GM18861 (cell line): ENCODE results near the gene MINAR1.

ENCODE experiments used
- ATAC-seq: cut with Tn5 transposase; IDR thresholded peaks from one replicate; pipeline ENCODE4 v1.9.1; 2021; ENCODE audit not compliant: unreplicated experiment

The MINAR1 gene

DNA sequence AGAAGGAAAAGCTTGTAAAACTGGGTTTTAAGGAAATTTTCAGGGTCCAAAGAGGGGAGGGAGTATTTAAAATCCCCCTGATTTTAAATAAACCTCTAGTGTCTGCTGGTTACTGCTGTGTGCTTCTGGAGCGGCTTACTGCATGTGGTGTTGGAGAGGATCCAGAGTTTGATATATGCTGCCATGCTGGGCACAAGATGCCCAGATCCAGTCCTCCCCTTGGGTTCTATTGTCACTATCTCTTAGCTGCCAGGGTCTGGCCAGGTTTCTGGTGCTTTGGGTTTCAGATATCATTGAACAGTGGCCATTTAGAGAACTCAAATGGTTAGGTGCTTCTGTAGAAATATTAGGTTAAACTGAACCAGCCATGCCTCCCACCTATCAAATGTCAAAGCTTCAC, 27.5 kb downstream of the MINAR1 start:
- ATAC-seq: no peak

DNA sequence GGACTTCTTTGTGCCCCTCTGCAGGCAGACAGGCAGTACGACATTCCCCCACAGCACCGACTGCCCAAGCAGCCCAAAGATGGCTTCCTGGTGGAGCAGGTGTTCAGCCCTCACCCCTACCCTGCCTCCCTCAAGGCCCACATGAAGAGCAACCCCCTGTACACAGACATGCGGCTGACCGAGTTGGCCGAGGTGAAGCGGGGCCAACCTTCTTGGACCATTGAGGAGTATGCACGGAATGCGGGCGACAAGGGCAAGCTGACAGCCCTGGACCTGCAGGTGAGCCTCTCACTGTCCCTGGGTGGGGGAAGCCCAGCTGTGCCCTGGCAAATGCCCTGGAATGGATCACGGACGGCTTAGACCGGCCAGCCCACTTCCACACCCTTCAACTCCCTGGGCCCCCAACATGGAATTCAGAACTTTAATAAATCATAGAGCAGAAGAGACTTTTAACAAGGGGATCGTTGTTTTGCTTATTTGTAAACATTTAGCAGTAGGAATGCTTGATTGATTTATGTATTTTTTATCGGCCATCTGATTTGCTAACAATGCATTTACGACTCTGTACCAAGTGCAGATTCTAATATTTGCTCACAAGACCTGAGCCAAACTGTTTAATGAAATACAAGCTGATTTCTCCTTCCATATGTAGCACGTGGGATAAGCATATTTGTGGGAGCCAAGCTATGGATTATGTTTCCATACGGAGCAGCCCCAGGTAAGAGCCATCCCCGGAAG, 31.1 kb downstream of the MINAR1 start:
- no peak for ATAC-seq

DNA sequence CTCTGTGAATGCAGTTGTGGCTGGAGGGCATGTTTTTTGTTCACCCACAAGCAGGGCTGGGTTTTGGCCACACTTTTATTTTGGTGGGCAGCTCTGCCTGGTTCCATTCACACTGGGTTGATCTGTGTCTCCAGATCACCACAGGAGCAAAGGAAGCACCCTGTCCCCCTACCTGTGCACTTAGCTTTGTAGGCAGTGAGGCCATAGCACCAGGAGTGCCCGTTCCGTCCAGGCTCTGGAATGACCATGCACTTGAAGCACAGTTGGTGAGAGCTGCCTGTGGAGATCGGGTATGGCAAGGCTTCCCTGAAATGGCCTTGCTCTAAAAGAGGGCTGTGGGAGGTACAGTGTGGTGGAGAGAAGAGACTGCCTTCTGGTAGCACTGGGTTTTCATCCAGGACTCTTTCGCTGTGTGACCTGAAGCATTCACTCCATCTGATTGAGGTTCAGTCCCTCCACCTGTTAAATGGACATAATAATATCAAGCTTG, 31.7 kb downstream of the MINAR1 start:
- no peak for ATAC-seq

DNA sequence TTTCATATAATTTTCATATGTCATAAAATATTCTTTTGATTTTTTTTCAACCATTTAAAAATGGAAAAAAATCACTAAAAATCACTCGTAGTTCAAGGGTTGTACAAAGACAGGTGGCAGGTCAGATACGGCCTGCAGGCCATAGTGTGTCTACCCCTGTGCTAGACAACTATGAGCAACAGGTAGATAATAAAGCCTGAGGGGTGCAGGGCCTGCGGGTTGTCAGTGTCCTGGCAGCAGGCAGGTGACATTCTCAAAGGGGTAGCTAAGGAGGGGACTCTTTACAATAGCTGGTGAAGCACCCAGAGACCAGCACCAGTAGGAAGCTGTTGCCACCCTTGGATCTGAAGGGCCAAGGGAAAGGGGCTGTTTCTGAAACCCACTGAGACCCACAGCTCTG, 34.4 kb downstream of the MINAR1 start:
- ATAC-seq: no peak

DNA sequence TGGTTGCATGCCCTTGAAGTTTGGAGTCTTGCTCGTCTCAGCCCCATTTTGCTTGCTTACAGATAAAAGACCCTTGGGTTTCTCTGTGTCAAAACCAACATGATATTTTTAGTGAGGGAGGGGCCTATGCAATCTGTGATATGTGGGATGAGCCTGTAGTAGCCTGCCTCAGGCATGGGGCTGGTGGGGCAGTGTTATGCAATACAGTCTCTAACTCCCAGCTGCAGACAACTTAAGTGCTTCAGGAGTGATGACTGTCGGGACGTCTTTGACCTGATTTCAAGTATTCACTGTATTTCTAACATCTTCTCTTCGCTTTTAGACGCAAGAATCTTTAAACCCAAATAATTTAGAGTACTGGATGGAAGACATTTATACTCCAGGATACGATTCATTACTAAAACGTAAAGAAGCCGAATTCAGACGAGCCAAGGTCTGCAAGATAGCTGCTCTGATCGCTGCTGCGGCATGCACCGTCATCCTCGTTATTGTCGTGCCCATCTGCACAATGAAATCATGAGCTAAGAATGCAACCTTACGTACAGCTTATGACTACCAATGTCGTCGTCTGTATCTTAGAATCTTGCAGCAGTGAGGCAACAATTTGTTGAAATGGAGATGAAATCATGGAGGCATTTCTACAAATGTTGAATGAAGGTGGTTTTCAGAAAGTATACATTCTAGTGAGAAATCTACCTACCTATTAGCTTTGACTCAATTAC, 35.9 kb downstream of the MINAR1 start:
- ATAC-seq: no peak

DNA sequence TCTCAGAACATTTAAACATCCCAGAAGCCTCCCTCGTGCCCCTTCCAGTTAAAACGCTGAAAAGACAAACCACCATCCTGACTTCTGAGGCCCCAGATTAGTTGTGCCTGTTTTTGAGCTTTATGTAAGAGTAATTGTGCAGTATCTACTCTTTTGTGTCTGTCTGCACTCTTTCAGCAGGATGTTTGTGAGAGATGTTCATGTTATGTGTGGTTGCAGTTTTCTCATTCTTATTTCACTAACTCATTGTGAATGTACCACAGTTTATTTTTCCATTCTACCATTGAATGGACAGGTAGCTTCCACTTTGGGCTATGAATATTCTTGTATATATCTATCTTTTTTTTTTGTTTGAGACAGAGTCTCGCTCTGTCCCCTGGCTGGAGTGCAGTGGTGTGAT, 40.3 kb downstream of the MINAR1 start:
- no peak for ATAC-seq

DNA sequence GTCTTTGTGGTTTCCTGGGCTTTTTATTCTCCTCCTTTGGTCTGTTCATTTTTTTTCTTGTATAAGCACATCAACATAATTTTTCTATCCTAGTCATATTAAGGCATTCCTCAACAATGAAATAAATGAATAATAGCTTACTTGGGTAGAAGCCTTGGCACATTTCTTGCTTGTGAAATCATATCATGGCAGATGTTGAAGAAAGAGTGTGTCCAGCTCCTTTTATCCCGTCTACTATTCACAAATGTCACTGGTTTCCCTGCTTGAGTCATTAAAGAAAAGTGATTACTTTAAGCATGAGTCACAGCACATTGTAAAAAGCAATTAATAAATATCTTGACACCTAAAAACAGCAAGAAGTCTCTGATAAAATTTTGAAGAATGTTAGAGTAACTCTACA, 42.1 kb downstream of the MINAR1 start:
- no peak for ATAC-seq

DNA sequence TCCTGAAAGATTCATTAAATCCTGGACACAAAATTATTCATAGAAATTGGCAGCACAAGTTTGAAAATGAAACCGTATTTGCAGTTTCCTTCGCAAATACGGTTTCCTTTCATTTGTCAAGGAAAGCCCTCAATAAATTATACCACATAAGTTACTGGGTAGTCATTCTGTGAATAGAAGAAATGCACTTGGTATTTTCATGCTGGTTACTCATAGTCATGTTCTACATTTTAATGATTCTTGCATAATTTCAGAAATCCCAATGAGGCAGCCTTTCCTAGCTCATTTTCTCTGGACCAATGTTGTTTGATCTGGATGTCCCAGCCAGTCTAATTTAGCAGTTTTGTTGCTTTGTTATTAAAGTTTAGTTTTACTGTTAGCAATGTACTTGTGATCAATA, 43.2 kb downstream of the MINAR1 start:
- ATAC-seq: no peak

DNA sequence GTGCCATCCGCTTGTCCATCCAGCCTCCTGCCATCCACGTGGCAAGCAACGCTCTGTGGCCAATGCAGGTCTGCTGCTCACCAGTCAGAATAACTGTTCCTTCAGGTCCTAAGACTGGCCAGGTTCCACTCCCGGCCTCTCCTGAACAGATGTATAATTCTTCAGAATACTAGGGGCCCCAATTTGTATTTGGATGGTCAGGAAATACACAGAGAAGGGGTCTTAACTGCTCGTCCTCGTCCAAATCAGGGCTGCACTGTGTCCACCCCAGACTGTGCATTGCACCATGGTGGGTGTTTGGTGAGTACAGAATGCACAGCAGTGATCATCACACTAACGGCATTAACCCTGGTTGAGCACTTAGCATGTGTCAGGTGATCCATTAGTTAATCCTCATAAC, 46.0 kb downstream of the MINAR1 start:
- no peak for ATAC-seq

DNA sequence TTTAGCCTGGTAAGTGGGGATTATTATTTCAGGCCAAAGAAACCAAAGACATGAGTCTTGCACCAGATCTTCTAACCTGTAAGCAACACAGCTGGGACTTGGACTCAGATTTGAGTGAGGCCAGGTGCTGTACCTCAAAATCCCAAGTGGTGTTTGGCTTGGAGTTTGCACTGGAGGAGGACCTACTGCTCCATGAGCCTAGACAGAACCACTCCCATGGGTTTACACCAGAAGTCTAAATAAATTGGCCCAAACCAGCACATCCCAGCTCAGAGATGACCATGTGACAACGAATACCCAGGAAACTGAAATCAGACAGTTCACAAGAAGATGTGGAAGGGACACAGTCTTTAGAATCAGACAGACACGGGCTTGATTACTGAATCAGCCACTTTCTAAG, 47.5 kb downstream of the MINAR1 start:
- no peak for ATAC-seq

DNA sequence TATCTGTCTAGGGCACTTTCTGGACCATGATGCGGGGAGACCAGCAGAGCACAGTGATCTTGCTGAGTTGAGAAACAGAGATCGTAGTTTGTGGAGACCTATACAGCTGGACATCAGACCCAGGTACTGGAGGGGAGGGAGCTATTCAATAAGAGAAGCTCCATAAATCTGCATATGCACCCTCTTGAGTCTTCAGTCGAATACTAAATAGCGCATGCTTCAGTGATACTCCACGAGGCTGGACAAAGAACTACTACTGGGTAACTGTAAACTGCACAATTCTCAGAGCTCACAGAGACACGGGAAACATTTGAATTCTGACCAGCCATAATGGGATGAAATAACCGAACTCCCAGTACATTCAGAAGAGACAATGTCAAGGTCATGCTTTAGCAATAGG, 49.7 kb downstream of the MINAR1 start:
- ATAC-seq: no peak
